Activated CD4-positive, CD25-positive, alpha-beta regulatory T cell treated with anti-CD3 and anti-CD28 coated beads, Interleukin-2, amount 50 U/mL, for 24 hours (primary cell): Measurements from ENCODE around the gene PSMD12.

Experiments used
- ATAC-seq, 2 donors: fragments of 150-1000 bp; cut with Tn5 transposase; one replicate each; pipeline ENCODE4 v1.10.0; 2021; ENCODE audit warnings: mild to moderate bottlenecking in 1 of 2, moderate library complexity in 1 of 2

The PSMD12 gene

DNA sequence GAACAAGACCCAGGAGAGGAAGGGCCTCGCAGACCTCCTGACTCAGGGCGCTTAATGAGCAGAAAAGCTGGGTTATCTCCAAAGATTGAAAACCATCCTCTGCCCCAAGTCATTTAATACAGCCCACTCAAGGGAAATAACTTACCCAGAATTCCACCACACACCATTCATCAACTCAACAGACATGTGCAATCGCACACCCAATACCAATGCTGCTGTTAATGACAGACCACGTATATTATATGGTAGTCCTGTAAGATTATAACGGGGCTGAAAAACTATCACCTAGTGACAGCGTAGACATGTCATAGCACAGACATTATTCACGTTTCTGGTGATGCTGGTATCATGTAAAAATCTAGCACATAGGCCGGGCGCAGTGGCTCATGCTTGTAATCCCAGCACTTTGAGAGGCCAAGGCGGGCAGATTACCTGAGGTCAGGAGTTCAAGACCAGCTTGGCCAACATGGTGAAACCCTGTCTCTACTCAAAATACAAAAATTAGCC is 68.9 kb downstream of the PSMD12 start:
- no peak for ATAC-seq

DNA sequence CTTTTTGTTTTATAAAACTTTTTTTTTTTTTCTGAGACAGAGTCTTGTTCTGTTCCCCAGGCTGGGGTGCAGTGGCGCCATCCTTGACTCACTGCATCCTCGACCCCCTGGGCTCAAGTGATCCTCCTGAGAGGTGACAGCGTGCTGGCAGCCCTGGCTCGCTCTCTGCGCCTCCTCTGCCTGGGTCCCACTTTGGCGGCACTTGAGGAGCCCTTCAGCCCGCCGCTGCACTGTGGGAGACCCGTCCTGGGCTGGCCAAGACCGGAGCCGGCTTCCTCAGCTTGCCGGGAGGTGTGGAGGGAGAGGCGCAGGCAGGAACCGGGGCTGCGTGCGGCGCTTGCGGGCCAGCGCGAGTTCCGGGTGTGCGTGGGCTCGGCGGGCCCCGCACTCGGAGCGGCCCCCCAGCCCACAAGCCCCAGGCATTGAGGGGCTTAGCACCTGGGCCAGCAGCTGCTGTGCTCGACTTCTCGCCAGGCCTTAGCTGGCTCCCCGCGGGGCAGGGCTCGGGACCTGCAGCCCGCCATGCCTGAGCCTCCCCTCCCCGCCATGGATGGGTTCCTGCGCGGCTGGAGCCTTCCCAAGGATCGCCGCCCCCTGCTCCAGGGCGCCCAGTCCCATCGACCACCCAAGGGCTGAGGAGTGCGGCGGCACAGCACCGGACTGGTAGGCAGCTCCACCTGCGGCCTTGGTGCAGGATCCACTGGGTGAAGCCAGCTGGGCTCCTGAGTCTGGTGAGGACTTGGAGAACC is 71.8 kb downstream of the PSMD12 start:
- ATAC-seq: no peak

DNA sequence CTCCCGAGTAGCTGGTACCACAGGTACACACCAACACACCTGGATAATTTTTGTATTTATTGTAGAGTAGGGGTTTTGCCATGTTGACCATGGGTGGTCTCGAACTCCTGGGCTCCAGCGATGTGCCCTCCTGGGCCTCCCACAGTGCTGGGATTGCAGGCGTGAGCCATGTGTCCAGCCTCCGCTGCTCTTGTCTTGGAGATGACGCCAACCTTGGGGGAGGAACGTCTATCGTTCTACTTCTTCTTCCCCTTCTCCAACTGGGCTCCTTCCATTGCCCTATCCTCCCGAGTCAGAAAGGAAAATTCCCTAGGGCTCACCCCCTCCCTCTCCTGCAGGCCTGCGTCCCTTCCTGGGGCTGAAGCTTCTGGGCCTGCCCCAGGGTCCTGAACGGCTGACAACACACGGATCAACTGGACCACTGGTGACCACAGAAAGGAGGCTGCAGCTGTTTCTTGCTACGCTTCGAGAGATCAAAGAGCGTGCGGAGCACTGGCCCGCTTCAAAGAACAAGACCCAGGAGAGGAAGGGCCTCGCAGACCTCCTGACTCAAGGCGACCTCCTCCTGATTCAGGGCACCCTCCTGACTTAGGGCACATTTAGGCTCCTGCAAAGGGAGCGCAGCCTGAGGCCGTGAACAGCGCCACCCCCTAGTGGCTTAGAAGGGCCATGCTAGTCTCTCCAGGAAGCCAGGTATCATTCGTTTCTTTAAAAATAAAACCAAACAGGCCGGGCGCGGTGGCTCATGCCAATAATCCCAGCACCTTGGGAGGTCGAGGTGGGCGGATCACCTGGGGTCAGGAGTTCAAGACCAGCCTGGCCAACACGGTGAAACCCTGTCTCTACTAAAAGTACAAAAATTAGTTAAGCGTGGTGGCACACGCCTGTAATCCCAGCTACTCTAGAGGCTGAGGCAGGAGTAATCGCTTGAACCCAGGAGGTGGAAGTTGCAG is 72.8 kb downstream of the PSMD12 start:
- ATAC-seq: peak; percentile 87 to 88

DNA sequence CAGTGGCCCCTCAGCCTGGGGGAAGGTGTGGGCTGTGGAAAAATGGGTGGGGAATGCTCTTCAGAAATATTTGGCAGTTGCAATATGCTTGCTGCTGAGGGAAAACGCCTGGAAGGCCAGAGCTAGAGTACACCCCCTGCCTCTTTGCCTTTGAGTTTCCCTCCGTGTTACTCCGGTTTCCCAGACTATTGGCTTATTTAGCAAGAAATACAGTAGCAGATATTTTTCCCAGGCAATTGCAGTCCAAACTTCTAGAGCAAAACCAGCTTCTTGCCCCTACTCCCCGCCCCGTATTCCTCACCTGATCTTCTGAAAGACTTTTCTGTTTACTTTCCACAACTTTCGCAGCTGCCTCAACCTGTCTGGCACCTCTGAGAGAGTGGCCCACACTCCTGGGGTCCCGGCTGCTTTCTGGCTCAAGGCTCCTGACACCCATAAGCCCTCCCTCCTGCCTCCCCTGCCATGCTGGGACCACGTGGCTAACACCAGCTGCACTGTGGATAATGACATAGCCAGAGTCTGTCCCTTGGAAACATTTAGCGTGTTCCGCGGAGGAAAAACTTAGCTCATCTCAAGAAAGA is 75.6 kb downstream of the PSMD12 start:
- ATAC-seq: no peak

DNA sequence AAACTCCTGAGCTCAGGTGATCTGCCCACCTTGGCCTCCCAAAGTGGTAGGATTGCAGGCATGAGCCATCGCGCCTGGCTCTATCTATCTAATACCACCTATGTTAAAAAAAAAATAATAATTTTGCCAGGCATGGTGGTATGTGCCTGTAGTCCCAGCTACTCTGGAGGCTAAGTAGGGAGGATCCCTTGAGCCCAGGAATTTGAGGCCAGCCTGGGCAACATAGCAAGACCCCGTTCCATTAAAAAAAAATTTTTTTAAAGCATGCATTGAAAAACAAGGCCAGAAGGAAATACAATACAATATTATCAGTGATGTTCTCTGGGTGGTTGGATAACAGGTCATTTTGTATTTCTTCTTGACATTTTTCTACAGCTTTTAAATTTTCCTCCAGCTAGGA is 76.1 kb downstream of the PSMD12 start:
- no peak for ATAC-seq

DNA sequence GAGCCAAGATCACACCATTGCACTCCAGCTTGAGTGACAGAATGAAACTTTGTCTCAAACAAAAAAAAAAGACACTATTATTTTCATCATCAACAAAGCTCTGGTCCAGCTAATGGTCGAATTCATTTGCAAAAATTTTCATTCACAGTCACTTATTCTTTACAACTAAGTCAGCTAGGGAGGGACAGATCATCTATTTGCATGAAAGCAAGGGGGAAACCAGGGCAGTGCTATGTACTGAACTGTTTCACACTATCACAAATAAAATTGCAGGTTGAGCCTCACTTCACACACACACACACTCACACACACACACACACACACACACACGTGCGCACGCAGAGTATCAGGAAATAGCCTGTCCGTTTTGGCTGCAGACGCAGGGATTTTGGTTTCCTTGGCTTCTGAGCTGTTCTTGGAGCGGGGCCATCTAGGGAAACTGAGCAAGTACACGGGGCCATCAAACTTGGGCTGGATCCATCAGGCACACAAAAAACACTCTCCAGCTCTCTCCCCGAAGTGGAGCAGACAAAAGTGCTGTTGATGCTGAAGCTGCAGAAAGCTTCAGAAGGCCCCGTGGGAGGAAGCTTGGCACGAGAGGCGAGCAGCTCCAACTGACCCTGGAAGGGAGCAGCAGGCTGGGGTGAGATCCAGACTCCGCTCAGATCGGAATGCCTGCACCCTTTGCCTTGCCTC is 77.0 kb downstream of the PSMD12 start:
- ATAC-seq: no peak
